H1 (cell line): Measurements from ENCODE around the gene CYP11A1. TPM values are rescaled to one million over a fixed set of nuclear protein-coding genes. Genes with fewer than 3 reads are reported as not detected.

ENCODE experiments used
- CTCF ChIA-PET: fragments of 300-600 bp; sonication (Branson Sonifier 250); formaldehyde crosslinking; loops from one replicate; lab custom pipeline; 2021; ENCODE audit not compliant: partially characterized antibody; lab: Charles Lee
- POLR2A ChIA-PET: fragments of 300-600 bp; sonication (Branson Sonifier 250); formaldehyde crosslinking; loops from one replicate; lab custom pipeline; 2021; ENCODE audit warnings: inconsistent platforms; ENCODE audit not compliant: partially characterized antibody; lab: Charles Lee
- DNase-seq, 2 experiments: peaks; one replicate each; pipeline versions ENCODE4 v3.0.0 to v3.0.0-alpha.2; 2010 to 2022; ENCODE audit warnings: low spot score in 2 of 2, low read depth in 1 of 2, mixed read lengths in 1 of 2
- FAIRE-seq: peaks from 2 replicates; lab custom pipeline; 2011; peaks lifted over from hg19 to GRCh38; lab: Jason Lieb, UNC
- H2AFZ ChIP-seq: 2 replicates; pipeline ENCODE4 v1.8.1; 2012; ENCODE audit warnings: low read length, inconsistent platforms
- H2AK5ac ChIP-seq: 2 replicates; pipeline ENCODE4 v1.6.1; 2013; ENCODE audit warnings: low read depth, low read length
- H2BK120ac ChIP-seq: replicated peaks from 2 replicates; pipeline ENCODE3; 2013; ENCODE audit warnings: low read depth, low read length, inconsistent platforms
- H2BK12ac ChIP-seq: 2 replicates; pipeline ENCODE4 v1.6.1; 2013; ENCODE audit warnings: low read depth, low read length
- H2BK15ac ChIP-seq: 2 replicates; pipeline ENCODE4 v1.6.1; 2013; ENCODE audit warnings: low read length
- H2BK20ac ChIP-seq: 2 replicates; pipeline ENCODE4 v1.6.1; 2013; ENCODE audit warnings: low read length
- H2BK5ac ChIP-seq: 2 replicates; pipeline ENCODE4 v1.6.1; 2013; ENCODE audit warnings: low read depth, low read length
- H3K14ac ChIP-seq: 2 replicates; pipeline ENCODE4 v1.6.1; 2013; ENCODE audit warnings: inconsistent platforms; ENCODE audit not compliant: insufficient read length
- H3K18ac ChIP-seq: 2 replicates; pipeline ENCODE4 v1.6.1; 2013; ENCODE audit warnings: low read length; ENCODE audit errors: extremely low read depth
- H3K23ac ChIP-seq: 2 replicates; pipeline ENCODE4 v1.6.1; 2013; ENCODE audit warnings: inconsistent platforms; ENCODE audit not compliant: insufficient read length
- H3K23me2 ChIP-seq: 2 replicates; pipeline ENCODE4 v1.6.1; 2013; ENCODE audit warnings: low read depth, low read length
- H3K27ac ChIP-seq: 2 replicates; pipeline ENCODE4 v1.6.1; 2011; ENCODE audit warnings: low read depth, low read length, inconsistent platforms
- H3K27me3 ChIP-seq, 4 experiments: replicated peaks in 1 of 4; 1 replicate in 1 of 4; 2 replicates in 3 of 4; pipeline versions ENCODE4 v1.6.1 to v1.8.1; 2011 to 2013; ENCODE audit warnings: low read length in 3 of 4, mild to moderate bottlenecking in 3 of 4, inconsistent platforms in 2 of 4, mixed read lengths in 2 of 4, moderate library complexity in 1 of 4; ENCODE audit not compliant: control insufficient read depth in 3 of 4, insufficient read depth in 3 of 4; ENCODE audit errors: extremely low read depth in 1 of 4
- H3K36me3 ChIP-seq, 4 experiments: 2 replicates each; pipeline versions ENCODE4 v1.6.1 to v1.8.1; 2011 to 2013; ENCODE audit warnings: mild to moderate bottlenecking in 4 of 4, low read length in 3 of 4, moderate library complexity in 2 of 4, control low read depth in 1 of 4, inconsistent platforms in 1 of 4; ENCODE audit not compliant: insufficient read depth in 4 of 4, control insufficient read depth in 2 of 4
- H3K4ac ChIP-seq: replicated peaks from 2 replicates; pipeline ENCODE3; 2013; ENCODE audit warnings: low read length, low read depth, mixed read lengths, inconsistent platforms; ENCODE audit not compliant: insufficient read length
- H3K4me1 ChIP-seq, 4 experiments: replicated peaks in 1 of 4; 1 replicate in 1 of 4; 2 replicates in 3 of 4; pipeline versions ENCODE4 v1.6.1 to v1.8.1; 2011 to 2013; ENCODE audit warnings: low read length in 3 of 4, inconsistent platforms in 2 of 4, mixed read lengths in 1 of 4; ENCODE audit not compliant: insufficient read depth in 4 of 4, control insufficient read depth in 3 of 4
- H3K4me2 ChIP-seq, 2 experiments: 2 replicates each; pipeline versions ENCODE4 v1.6.1 to v1.8.1; 2011 to 2013; ENCODE audit warnings: low read depth in 2 of 2, low read length in 2 of 2, control low read depth in 1 of 2, inconsistent platforms in 1 of 2, mild to moderate bottlenecking in 1 of 2; ENCODE audit not compliant: insufficient read depth in 1 of 2
- H3K4me3 ChIP-seq, 4 experiments: fragments of 200-600, 300-600 bp in 1 of 4; sonication (generic), shearing (Covaris generic), sonication (Bioruptor Twin) in 1 of 4; 2 replicates each; pipeline versions ENCODE4 v1.5.1 to v1.8.1; 2011 to 2016; ENCODE audit warnings: low read length in 4 of 4, low read depth in 3 of 4, control low read depth in 2 of 4, inconsistent platforms in 2 of 4, mild to moderate bottlenecking in 2 of 4, mixed read lengths in 1 of 4, moderate library complexity in 1 of 4; ENCODE audit not compliant: insufficient read depth in 2 of 4; ENCODE audit errors: extremely low read depth in 1 of 4
- H3K56ac ChIP-seq: replicated peaks from 2 replicates; pipeline ENCODE3; 2013; ENCODE audit warnings: low read depth, mild to moderate bottlenecking, mixed read lengths, low read length, inconsistent platforms; ENCODE audit not compliant: insufficient read length
- H3K79me1 ChIP-seq: 2 replicates; pipeline ENCODE4 v1.6.1; 2013; ENCODE audit warnings: low read depth, low read length, control low read depth
- H3K79me2 ChIP-seq, 2 experiments: 2 replicates each; pipeline versions ENCODE4 v1.6.1 to v1.8.1; 2012 to 2013; ENCODE audit warnings: low read length in 2 of 2, mild to moderate bottlenecking in 2 of 2, inconsistent platforms in 1 of 2; ENCODE audit not compliant: insufficient read depth in 2 of 2, control insufficient read depth in 1 of 2
- H3K9ac ChIP-seq, 4 experiments: replicated peaks in 1 of 4; 1 replicate in 1 of 4; 2 replicates in 3 of 4; pipeline versions ENCODE4 v1.6.1 to v1.8.1; 2011 to 2013; ENCODE audit warnings: low read depth in 3 of 4, low read length in 3 of 4, control low read depth in 2 of 4, mild to moderate bottlenecking in 2 of 4, moderate library complexity in 2 of 4, inconsistent platforms in 1 of 4; ENCODE audit errors: extremely low read depth in 1 of 4
- H3K9me3 ChIP-seq, 2 experiments: 2 replicates each; pipeline versions ENCODE4 v1.6.1 to v1.8.1; 2012 to 2013; ENCODE audit warnings: mild to moderate bottlenecking in 2 of 2, moderate library complexity in 2 of 2, control low read depth in 1 of 2, inconsistent platforms in 1 of 2, low read depth in 1 of 2, low read length in 1 of 2, mixed read lengths in 1 of 2; ENCODE audit not compliant: insufficient read depth in 2 of 2
- H4K20me1 ChIP-seq, 2 experiments: replicated peaks in 1 of 2; 2 replicates each; pipeline versions ENCODE3 to v1.8.1; 2011 to 2013; ENCODE audit warnings: inconsistent platforms in 2 of 2, low read length in 2 of 2, mild to moderate bottlenecking in 1 of 2; ENCODE audit not compliant: insufficient read depth in 2 of 2, control insufficient read depth in 1 of 2
- H4K5ac ChIP-seq: 2 replicates; pipeline ENCODE4 v1.6.1; 2013; ENCODE audit warnings: low read length, low read depth, mixed read lengths, inconsistent platforms; ENCODE audit not compliant: insufficient read length
- H4K8ac ChIP-seq: 2 replicates; pipeline ENCODE4 v1.8.0; 2013; ENCODE audit warnings: mild to moderate bottlenecking, moderate library complexity, low read length, inconsistent platforms; ENCODE audit not compliant: insufficient read depth; ENCODE audit errors: extremely low read depth
- H4K91ac ChIP-seq: replicated peaks from 2 replicates; pipeline ENCODE3; 2013; ENCODE audit warnings: low read length, mixed read lengths, inconsistent platforms; ENCODE audit not compliant: insufficient read length
- CBX5 ChIP-seq: fragments of 300-800, 300-1000 bp; sonication (generic); IDR thresholded peaks from 2 replicates; pipeline ENCODE4 v1.7.1; 2016; ENCODE audit warnings: antibody characterized with exemption, low read length, low read depth
- CHD1 ChIP-seq: IDR thresholded peaks from 2 replicates; pipeline ENCODE4 v1.6.1; 2012; ENCODE audit warnings: low read depth, low read length, improper control_type of control experiment
- HDAC2 ChIP-seq, 2 experiments: fragments of 300-600 bp in 1 of 2; sonication (generic) in 1 of 2; IDR thresholded peaks; 2 replicates each; pipeline ENCODE4 v1.6.1; 2011 to 2012; ENCODE audit warnings: low read depth in 2 of 2, low read length in 2 of 2, mild to moderate bottlenecking in 2 of 2, moderate library complexity in 2 of 2, borderline replicate concordance in 1 of 2, inconsistent platforms in 1 of 2
- JUND ChIP-seq: IDR thresholded peaks from 2 replicates; pipeline ENCODE4 v1.6.1; 2011; ENCODE audit warnings: mild to moderate bottlenecking, improper control_type of control experiment, low read length
- POLR2AphosphoS5 ChIP-seq: IDR thresholded peaks from 2 replicates; pipeline ENCODE4 v1.6.1; 2011; ENCODE audit warnings: low read depth, low read length
- POU5F1 ChIP-seq: IDR thresholded peaks from 2 replicates; pipeline ENCODE4 v1.6.1; 2011; ENCODE audit warnings: low read depth, mild to moderate bottlenecking, low read length, moderate library complexity
- RXRA ChIP-seq: IDR thresholded peaks from 2 replicates; pipeline ENCODE4 v1.6.1; 2011; ENCODE audit warnings: low read depth, mild to moderate bottlenecking, low read length, moderate library complexity; ENCODE audit not compliant: insufficient read depth
- SAP30 ChIP-seq: fragments of 300-600 bp; sonication (generic); IDR thresholded peaks from 2 replicates; pipeline ENCODE4 v1.7.1; 2012; ENCODE audit warnings: low read length, moderate library complexity, mild to moderate bottlenecking, inconsistent platforms; ENCODE audit not compliant: insufficient read depth, insufficient replicate concordance
- SP1 ChIP-seq: IDR thresholded peaks from 2 replicates; pipeline ENCODE4 v1.6.1; 2011; ENCODE audit warnings: low read depth, low read length
- SP4 ChIP-seq: IDR thresholded peaks from 2 replicates; pipeline ENCODE4 v1.6.1; 2012; ENCODE audit warnings: low read length, inconsistent platforms
- SRF ChIP-seq: IDR thresholded peaks from 2 replicates; pipeline ENCODE4 v1.6.1; 2011; ENCODE audit warnings: mild to moderate bottlenecking, low read depth, low read length, moderate library complexity
- TBP ChIP-seq: IDR thresholded peaks from 2 replicates; pipeline ENCODE4 v1.6.1; 2011; ENCODE audit warnings: low read depth, low read length, improper control_type of control experiment
- WGBS, 2 experiments: shearing (Covaris generic) in 1 of 2; methylation state at CpG; one replicate each; pipeline versions ENCODE4 v1.1.6 to v1.1.7; 2013 to 2015; ENCODE audit warnings: low lambda C conversion rate in 2 of 2, mixed read lengths in 2 of 2, inconsistent platforms in 1 of 2, low coverage in 1 of 2, missing lambda C conversion rate in 1 of 2; ENCODE audit not compliant: insufficient replicate concordance in 2 of 2, insufficient coverage in 1 of 2, insufficient read length in 1 of 2; ENCODE audit errors: extremely low coverage in 1 of 2, missing lambda C conversion rate in 1 of 2; 5-methylcytosine and 5-hydroxymethylcytosine counted together
- polyA plus RNA-seq, 7 experiments: library from polyadenylated mRNA; depleted of rRNA in 3 of 7; stranded (reverse) in 5 of 7; unstranded in 2 of 7; fragments of >200 nt in 5 of 7; fragments of 200-250 nt in 2 of 7; gene quantifications; 1 replicate in 5 of 7; 2 replicates in 1 of 7; 4 replicates in 1 of 7; pipeline versions ENCODE4 v1.2.1 to v1.2.3, GENCODE V29; 2011 to 2013; ENCODE audit warnings: missing spikeins in 2 of 7, mixed read lengths in 2 of 7
- total RNA-seq: library from RNA; stranded (reverse); fragmentation: NEBNext Ultra II Directional; extraction: Animal tissue kit (Norgen Biotek cat#: 25700); gene quantifications from 2 replicates; pipeline ENCODE4 v1.2.1, GENCODE V29; 2021
- TF ChIP-seq, protein P1 (sequence below): IDR thresholded peaks from 2 replicates; pipeline ENCODE4 v1.6.1; 2012; ENCODE audit warnings: inconsistent platforms

Gene CYP11A1
- total and polyA plus RNA-seq, 2 of the 8 experiments (the other 6 are each of a cell fraction or from before 2014, with no cell fraction given): 1.9 to 7.2 TPM

DNA sequence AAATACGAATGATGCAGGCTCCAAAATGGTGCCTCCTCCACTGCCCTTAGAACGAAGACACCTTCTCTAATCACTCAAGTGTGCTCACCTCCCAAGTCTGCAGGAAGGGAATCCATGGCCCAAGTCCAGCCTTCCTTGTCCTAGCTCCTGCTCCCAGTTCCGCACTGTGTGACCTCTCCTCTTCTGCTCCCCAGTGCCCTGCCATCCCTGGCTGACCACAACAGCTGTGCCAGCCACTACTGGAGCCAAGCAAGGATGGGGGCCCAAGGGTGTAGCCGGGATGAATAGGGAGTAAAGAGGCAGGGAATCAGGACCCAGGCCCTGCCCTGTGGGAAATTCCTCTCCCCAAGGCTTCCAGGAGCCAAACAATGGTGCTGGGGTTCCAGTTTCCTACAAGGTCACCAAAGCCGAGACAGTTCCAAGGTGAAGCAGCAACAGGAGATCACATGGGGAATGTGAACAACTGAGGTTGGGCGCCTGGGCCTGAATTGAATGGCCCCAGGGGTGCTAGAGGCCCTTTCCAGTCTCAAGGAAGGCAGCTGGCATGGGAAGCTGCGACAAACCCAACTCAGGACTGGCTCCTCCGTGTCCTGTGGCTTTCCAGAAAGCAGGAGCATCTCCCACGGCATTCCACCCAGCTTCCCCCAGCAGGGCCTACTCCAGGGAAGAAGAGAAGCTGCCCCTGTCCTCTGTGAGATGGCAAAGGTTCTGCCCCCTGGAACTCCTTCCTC is 46.1 kb upstream of the CYP11A1 start:
- no peak overlapping the region for H2BK12ac ChIP-seq
- H2AK5ac ChIP-seq: no peak overlapping the region
- no peak overlapping the region for H3K4me2 ChIP-seq
- no peak overlapping the region for H3K4ac ChIP-seq
- no peaks in the 10 kb centered on the region for H3K79me2 ChIP-seq
- DNase-seq (no peak), FAIRE-seq (no peak)
- H3K9me3 ChIP-seq: no peaks in the 10 kb centered on the region
- no peak overlapping the region for H2BK120ac ChIP-seq
- no peak overlapping the region for H2AFZ ChIP-seq
- peaks cover 0 to 9% (median 4%) of the 10 kb centered on the region in 4 experiments; a peak in 6 of 8 replicates for H3K36me3 ChIP-seq
- H3K79me1 ChIP-seq: no peaks in the 10 kb centered on the region
- no peak overlapping the region for H3K18ac ChIP-seq
- POLR2A ChIA-PET: interaction anchor here (0.9 kb wide), 1 partner anchor 20 kb away, joined by 3 read pairs; the partner anchor contains the start of gene SEMA7A
- no peak overlapping the region for H4K5ac ChIP-seq
- no peak overlapping the region; the same call in 1 of the 2 replicates for H2BK5ac ChIP-seq
- H3K23ac ChIP-seq: no peak overlapping the region
- no peaks in the 10 kb centered on the region for H3K27me3 ChIP-seq
- H4K8ac ChIP-seq: no peak overlapping the region; the same call in 1 of the 2 replicates
- H2BK20ac ChIP-seq: no peak overlapping the region
- no peak overlapping the region for H3K56ac ChIP-seq
- WGBS, 2 experiments: 87% methylated on average over 8 of the region's 9 CpGs; no CpG with 5 or more reads in 1 of the 2 experiments
- peaks cover 4% of the 10 kb centered on the region in 2 experiments for H4K20me1 ChIP-seq
- H3K14ac ChIP-seq: no peak overlapping the region
- no peak overlapping the region for H2BK15ac ChIP-seq
- no peak overlapping the region for H3K9ac ChIP-seq
- CTCF ChIA-PET: interaction anchor here (0.6 to 5.5 kb wide), 7 partner anchors 9 to 344 kb away, joined by 3 to 30 read pairs (median 4); no protein-coding TSS in a partner anchor
- peaks cover 0 to 3% (median 0%) of the 10 kb centered on the region in 4 experiments; a peak in 1 of 7 replicates for H3K4me1 ChIP-seq
- H3K27ac ChIP-seq: no peak overlapping the region
- peaks cover 3% of the 10 kb centered on the region; the same call in 1 of the 2 replicates for H3K23me2 ChIP-seq
- no peak overlapping the region for H4K91ac ChIP-seq
- no peak overlapping the region for H3K4me3 ChIP-seq
- TF ChIP-seq SP1: no peak
- TF ChIP-seq, protein P1, sequence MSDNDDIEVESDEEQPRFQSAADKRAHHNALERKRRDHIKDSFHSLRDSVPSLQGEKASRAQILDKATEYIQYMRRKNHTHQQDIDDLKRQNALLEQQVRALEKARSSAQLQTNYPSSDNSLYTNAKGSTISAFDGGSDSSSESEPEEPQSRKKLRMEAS: no peak
- TF ChIP-seq POLR2AphosphoS5: no peak
- no peak for TF ChIP-seq SRF
- no peak for TF ChIP-seq POU5F1
- TF ChIP-seq CBX5: no peak
- TF ChIP-seq RXRA: no peak
- no peak for TF ChIP-seq CHD1
- TF ChIP-seq HDAC2 (IDR thresholded peaks at IDR 0.05; ENCODE audit: borderline replicate concordance in 1 of 2, low read depth in 2 of 2, low read length in 2 of 2): no peak
- TF ChIP-seq SAP30: no peak
- TF ChIP-seq JUND: no peak
- TF ChIP-seq TBP: no peak
- TF ChIP-seq SP4: no peak
